Coronary artery (tissue), 2 donors: ENCODE measurements around the gene RSF1.

Experiments
- DNase-seq: peaks from one replicate; pipeline ENCODE4 v3.0.0-alpha.2; 2017; ENCODE audit warnings: low spot score
- H3K27ac ChIP-seq, 2 donors: fragments of 200-600 bp; sonication (generic); one replicate each; pipeline ENCODE4 v1.5.1; 2016 to 2019
- H3K4me3 ChIP-seq: fragments of 200-600 bp; sonication (generic); 2 replicates; pipeline ENCODE4 v1.5.1; 2016; ENCODE audit warnings: mild to moderate bottlenecking, moderate library complexity
- TF ChIP-seq, protein P1 (sequence below): fragments of 200-600 bp; sonication (generic); IDR thresholded peaks from one replicate; pipeline ENCODE4 v1.5.1; 2019; ENCODE audit warnings: antibody characterized with exemption

RSF1 gene

DNA sequence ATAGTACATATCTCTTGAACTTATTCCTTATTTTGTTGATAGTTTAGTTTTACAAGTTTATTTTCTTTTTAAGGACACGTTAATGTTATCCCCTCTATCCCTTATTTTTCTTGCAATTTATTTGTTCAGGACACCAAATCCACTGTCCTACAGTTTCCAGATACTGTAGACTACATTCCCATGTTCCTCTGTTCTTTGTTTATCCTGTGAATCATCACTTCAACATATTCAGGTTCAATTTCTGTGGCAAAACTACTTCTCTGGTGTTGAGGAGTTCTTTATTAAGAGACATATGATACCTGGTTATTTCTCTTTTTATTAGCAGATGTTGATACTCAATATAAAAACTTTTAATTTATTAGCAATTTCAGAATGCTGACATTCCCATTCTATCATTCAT, 110.2 kb downstream of the RSF1 start:
- TF ChIP-seq, protein P1, sequence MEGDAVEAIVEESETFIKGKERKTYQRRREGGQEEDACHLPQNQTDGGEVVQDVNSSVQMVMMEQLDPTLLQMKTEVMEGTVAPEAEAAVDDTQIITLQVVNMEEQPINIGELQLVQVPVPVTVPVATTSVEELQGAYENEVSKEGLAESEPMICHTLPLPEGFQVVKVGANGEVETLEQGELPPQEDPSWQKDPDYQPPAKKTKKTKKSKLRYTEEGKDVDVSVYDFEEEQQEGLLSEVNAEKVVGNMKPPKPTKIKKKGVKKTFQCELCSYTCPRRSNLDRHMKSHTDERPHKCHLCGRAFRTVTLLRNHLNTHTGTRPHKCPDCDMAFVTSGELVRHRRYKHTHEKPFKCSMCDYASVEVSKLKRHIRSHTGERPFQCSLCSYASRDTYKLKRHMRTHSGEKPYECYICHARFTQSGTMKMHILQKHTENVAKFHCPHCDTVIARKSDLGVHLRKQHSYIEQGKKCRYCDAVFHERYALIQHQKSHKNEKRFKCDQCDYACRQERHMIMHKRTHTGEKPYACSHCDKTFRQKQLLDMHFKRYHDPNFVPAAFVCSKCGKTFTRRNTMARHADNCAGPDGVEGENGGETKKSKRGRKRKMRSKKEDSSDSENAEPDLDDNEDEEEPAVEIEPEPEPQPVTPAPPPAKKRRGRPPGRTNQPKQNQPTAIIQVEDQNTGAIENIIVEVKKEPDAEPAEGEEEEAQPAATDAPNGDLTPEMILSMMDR = no peak
- no peak overlapping the region for H3K4me3 ChIP-seq
- no peak for DNase-seq
- no peak overlapping the region for H3K27ac ChIP-seq

DNA sequence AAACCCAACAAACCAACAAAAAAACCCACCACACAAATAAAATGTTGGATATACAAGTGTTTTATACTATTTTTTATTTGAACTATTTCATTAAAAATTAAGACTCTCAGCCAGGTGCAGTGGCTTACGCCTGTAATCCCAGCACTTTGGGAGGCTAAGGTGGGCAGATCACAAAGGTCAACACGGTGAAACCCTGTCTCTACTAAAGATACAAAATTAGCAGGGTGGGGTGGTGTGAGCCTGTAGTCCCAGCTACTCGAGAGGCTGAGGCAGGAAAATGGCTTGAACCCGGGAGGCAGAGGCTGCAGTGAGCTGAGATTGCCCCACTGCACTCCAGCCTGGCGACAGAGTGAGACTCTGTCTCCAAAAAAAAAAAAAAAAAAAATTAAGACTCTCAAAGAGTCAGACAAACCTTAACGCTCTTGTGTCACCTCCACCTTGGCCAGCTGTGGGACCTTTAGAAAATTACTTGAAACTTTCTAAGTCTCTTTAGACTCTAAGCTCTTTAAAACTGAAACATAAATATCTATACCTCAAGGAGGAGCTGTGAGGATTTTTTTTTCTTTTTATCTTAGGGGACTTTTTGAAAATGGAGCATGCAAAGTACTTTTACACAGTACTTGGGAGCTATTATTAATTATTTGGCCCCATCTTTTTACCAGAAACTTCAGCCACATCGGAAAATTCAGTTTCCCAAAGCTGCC, 114.5 kb downstream of the RSF1 start:
- TF ChIP-seq, protein P1 = no peak
- Histone ChIP-seq H3K27ac (no peak overlapping the region), H3K4me3 (no peak overlapping the region)
- no peak for DNase-seq

GRCh38 chr11:77705195-77705875, 115.2 kb downstream of the RSF1 start:
- no peak overlapping the region for H3K27ac ChIP-seq

GRCh38 chr11:77704029-77704428, 116.5 kb downstream of the RSF1 start:
- TF ChIP-seq, protein P1 = no peak
- H3K27ac ChIP-seq = no peak overlapping the region
- no peak overlapping the region for H3K4me3 ChIP-seq
- DNase-seq = no peak

More at GRCh38 chr11:77705195-77705875, 115.2 kb downstream of the RSF1 start:
- DNase-seq = no peak
- no peak overlapping the region for H3K4me3 ChIP-seq
- TF ChIP-seq, protein P1 = no peak

DNA sequence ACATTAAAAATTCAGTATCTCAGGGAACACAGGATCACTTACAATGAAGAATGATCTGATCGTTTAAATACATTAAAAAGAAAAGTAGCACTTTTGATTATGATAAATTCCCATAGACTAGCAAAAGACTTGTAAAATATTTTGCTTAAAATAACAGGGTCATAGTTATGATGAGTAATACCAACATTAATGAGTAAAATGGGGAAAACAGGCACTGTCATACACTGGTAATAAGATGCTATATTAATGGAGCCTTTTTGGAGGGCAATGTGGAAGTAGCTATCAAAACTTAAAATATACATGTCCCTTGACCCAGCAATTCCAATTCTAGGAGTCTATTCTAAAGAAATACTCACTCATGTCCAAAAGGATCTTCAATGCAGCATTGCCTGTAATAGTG, 121.1 kb downstream of the RSF1 start:
- Histone ChIP-seq H3K4me3 (no peak overlapping the region), H3K27ac (no peak overlapping the region)
- TF ChIP-seq, protein P1 = no peak
- no peak for DNase-seq

DNA sequence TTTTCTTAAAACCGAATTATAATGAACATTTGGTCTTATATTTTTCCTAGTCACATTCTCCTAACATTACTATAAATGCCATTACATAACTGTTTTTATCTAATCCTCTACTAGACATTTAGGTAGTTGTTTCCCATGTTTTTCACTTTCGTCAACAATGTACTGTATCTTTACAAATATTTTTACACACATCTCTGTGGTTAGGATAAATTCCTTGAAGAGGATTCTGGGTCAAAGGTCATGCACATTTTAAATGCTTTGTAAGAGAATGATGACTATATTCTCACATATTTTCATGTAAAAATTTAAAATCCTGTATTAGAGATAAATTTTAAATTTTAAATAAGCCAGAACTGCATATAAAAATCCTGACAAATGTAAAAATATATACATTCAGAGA, 121.6 kb downstream of the RSF1 start:
- no peak for DNase-seq
- no peak overlapping the region for H3K27ac ChIP-seq

More for the DNA sequence above, 121.6 kb downstream of the RSF1 start:
- TF ChIP-seq, protein P1 = no peak
- no peak overlapping the region for H3K4me3 ChIP-seq
